IMR-90 (cell line): ENCODE measurements around the gene DCST2. TPM values are rescaled to one million over a fixed set of nuclear protein-coding genes. Genes with fewer than 3 reads are reported as not detected.
A peak's percentile ranks its signal among the peaks of the same experiment; 100 is the strongest.

Experiments
- MAFK ChIP-seq: IDR thresholded peaks from 2 replicates; pipeline ENCODE4 v1.6.1; 2012; ENCODE audit warnings: low read depth, low read length, improper control_type of control experiment
- MXI1 ChIP-seq: IDR thresholded peaks from 2 replicates; pipeline ENCODE4 v1.6.1; 2012; ENCODE audit warnings: low read depth, mild to moderate bottlenecking, low read length, moderate library complexity, borderline replicate concordance
- NFE2L2 ChIP-seq: fragments of 150-350 bp; IDR thresholded peaks from 2 replicates; pipeline ENCODE4 v1.6.1; 2016; ENCODE audit warnings: low read depth, mild to moderate bottlenecking, low read length
- SMC3 ChIP-seq: fragments of 150-350 bp; IDR thresholded peaks from 2 replicates; pipeline ENCODE4 v1.6.1; 2016; ENCODE audit warnings: low read depth, mild to moderate bottlenecking, antibody characterized with exemption, low read length, moderate library complexity
- polyA plus RNA-seq, 3 experiments: library from polyadenylated mRNA; depleted of rRNA; stranded (reverse); fragments of >200 nt; gene quantifications; 2 replicates each; pipeline ENCODE4 v1.2.3, GENCODE V29; 2012; ENCODE audit warnings: low replicate concordance in 1 of 3
- total RNA-seq: library from RNA; depleted of rRNA; stranded (reverse); fragments of >200 nt; gene quantifications from 2 replicates; pipeline ENCODE4 v1.2.3, GENCODE V29; 2012
- TF ChIP-seq, protein P1 (sequence below): fragments of 150-350 bp; IDR thresholded peaks from 2 replicates; pipeline ENCODE4 v1.6.1; 2016; ENCODE audit warnings: low read depth, mild to moderate bottlenecking, low read length, moderate library complexity, borderline replicate concordance

Gene DCST2
- total and polyA plus RNA-seq, 2 of the 4 experiments (the other 2 are of a cell fraction) = 0.14 TPM; not detected in 1

DNA sequence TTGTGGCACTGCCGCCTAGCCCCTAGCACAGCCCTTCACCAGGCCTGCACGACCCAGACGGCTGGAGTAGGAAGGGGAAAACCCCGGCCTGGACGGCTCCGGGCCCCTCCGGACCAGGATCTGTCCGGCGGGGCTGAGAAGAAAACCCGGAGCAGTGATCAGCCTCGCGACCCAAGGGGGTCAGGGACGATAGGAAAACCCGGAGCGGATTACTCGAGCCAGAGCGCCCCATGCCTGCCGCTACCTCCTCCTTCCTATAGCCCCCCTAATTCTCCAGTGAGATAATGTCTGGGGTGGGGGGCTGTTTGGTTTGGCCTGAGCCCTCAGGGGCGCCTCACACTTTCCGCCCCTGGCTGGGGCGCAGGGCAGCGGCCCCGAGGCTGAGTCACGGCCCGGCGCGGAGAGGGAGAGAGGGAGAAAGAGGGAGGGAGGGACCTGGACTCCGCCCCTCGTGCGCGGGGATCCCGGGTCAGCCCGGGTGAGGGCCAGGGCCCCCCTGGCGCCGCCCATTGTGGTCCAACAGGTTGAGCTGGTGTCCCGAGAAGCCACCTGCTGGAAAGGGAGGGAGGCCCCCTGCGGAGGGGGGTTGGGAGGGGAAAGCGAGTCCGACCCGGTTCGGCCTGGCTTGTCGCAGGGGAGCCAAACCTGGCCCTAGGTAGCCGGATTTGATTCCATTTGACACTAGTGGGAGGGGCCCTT is 32.7 kb downstream of the DCST2 start (continued):
- TF ChIP-seq MXI1 = no peak
- TF ChIP-seq NFE2L2 = no peak
- TF ChIP-seq, protein P1, sequence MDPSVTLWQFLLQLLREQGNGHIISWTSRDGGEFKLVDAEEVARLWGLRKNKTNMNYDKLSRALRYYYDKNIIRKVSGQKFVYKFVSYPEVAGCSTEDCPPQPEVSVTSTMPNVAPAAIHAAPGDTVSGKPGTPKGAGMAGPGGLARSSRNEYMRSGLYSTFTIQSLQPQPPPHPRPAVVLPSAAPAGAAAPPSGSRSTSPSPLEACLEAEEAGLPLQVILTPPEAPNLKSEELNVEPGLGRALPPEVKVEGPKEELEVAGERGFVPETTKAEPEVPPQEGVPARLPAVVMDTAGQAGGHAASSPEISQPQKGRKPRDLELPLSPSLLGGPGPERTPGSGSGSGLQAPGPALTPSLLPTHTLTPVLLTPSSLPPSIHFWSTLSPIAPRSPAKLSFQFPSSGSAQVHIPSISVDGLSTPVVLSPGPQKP = no peak
- 0 out of 2 replicates have a peak, but pooled peaks have one; percentile 10 for TF ChIP-seq SMC3
- no peak for TF ChIP-seq MAFK
